PC-3 (cell line): ENCODE data around the gene CTTN. TPM values are rescaled to one million over a fixed set of nuclear protein-coding genes. Genes with fewer than 3 reads are reported as not detected.

Experiments used
- ATAC-seq: fragments of 200-7000 bp; cut with Tn5 transposase; 2 replicates; pipeline ENCODE4 v1.9.1; 2020; ENCODE audit warnings: mild to moderate bottlenecking, moderate library complexity
- BruUV-seq: library from RNA; stranded (reverse); fragments of 400-500 nt; replicated peaks from 2 replicates; lab custom pipeline; 2021; lab: Mats Ljungman, UMichigan
- CTCF ChIA-PET: fragments of 300-600 bp; sonication (Branson Sonifier 250); formaldehyde crosslinking; loops from one replicate; lab custom pipeline; 2022; ENCODE audit warnings: antibody characterized with exemption; lab: Charles Lee
- POLR2A ChIA-PET: fragments of 300-600 bp; sonication (Branson Sonifier 250); formaldehyde crosslinking; loops from one replicate; lab custom pipeline; 2022; ENCODE audit warnings: antibody characterized with exemption; ENCODE audit not compliant: unreplicated experiment; lab: Charles Lee
- DNase-seq: peaks from one replicate; pipeline ENCODE4 v3.0.0-alpha.2; 2015
- H2AFZ ChIP-seq: fragments of 300-600 bp; sonication (generic); 2 replicates; pipeline ENCODE4 v1.6.0; 2016; ENCODE audit warnings: antibody characterized with exemption, low read length
- H3F3A ChIP-seq: fragments of 300-600 bp; sonication (generic); one replicate; pipeline ENCODE4 v1.6.0; 2017; ENCODE audit warnings: antibody characterized with exemption, low read length, control low read depth, mild to moderate bottlenecking; ENCODE audit not compliant: unreplicated experiment
- H3K27ac ChIP-seq: fragments of 300-600 bp; sonication (generic); 2 replicates; pipeline ENCODE4 v1.5.1; 2016; ENCODE audit warnings: mild to moderate bottlenecking, low read length
- H3K27me3 ChIP-seq: fragments of 300-600 bp; sonication (generic); 2 replicates; pipeline ENCODE4 v1.6.1; 2016; ENCODE audit warnings: low read length, mixed read lengths
- H3K36me3 ChIP-seq: fragments of 300-600 bp; sonication (generic); 2 replicates; pipeline ENCODE4 v1.6.1; 2016; ENCODE audit warnings: low read depth, mixed run types, low read length, mixed read lengths
- H3K4me1 ChIP-seq: fragments of 300-600 bp; sonication (generic); 2 replicates; pipeline ENCODE4 v1.5.1; 2016; ENCODE audit warnings: low read length; ENCODE audit not compliant: insufficient read depth
- H3K4me2 ChIP-seq: fragments of 300-600 bp; sonication (generic); 2 replicates; pipeline ENCODE4 v1.6.0; 2016; ENCODE audit warnings: low read length
- H3K4me3 ChIP-seq: fragments of 300-600 bp; sonication (generic); 2 replicates; pipeline ENCODE4 v1.5.1; 2016; ENCODE audit warnings: mild to moderate bottlenecking, low read length, mixed read lengths
- H3K79me2 ChIP-seq: fragments of 300-600 bp; sonication (generic); 2 replicates; pipeline ENCODE4 v1.6.1; 2017; ENCODE audit warnings: low read length, mixed read lengths
- H3K9ac ChIP-seq: fragments of 300-600 bp; sonication (generic); 2 replicates; pipeline ENCODE4 v1.6.0; 2016; ENCODE audit warnings: mild to moderate bottlenecking, low read length
- H3K9me2 ChIP-seq: fragments of 300-600 bp; sonication (generic); replicated peaks from 2 replicates; pipeline ENCODE4 v1.6.1; 2016; ENCODE audit warnings: mixed run types, low read length, mixed read lengths
- H3K9me3 ChIP-seq: fragments of 300-600 bp; sonication (generic); 2 replicates; pipeline ENCODE4 v1.6.1; 2016; ENCODE audit warnings: low read length, mixed read lengths
- H4K20me1 ChIP-seq: fragments of 300-600 bp; sonication (generic); 2 replicates; pipeline ENCODE4 v1.6.1; 2016; ENCODE audit warnings: low read length, mixed read lengths
- EZH2 ChIP-seq: fragments of 300-600 bp; sonication (generic); IDR thresholded peaks from one replicate; pipeline ENCODE4 v1.6.1; 2017; ENCODE audit warnings: antibody characterized with exemption, mild to moderate bottlenecking, low read length; ENCODE audit not compliant: unreplicated experiment
- EZH2phosphoT487 ChIP-seq: fragments of 300-600 bp; sonication (generic); IDR thresholded peaks from 2 replicates; pipeline ENCODE4 v1.6.1; 2018; ENCODE audit warnings: mild to moderate bottlenecking, antibody characterized with exemption, low read length, borderline replicate concordance
- intact Hi-C: fragments of 100-400 bp; cut with micrococcal nuclease; formaldehyde crosslinking; loops from 2 replicates; pipeline ENCODE4 v1.9.0; 2023
- total RNA-seq: library from RNA; depleted of rRNA; stranded (reverse); fragments of >200 nt; gene quantifications from 2 replicates; pipeline ENCODE4 v1.2.3, GENCODE V29; 2014
- TF ChIP-seq, protein P1 (sequence below): fragments of 300-600 bp; sonication (generic); conservative IDR thresholded peaks from 2 replicates; pipeline ENCODE4 v1.5.1; 2017; ENCODE audit warnings: antibody characterized with exemption, low read depth, mild to moderate bottlenecking, low read length

CTTN gene
- total RNA-seq, 1 experiment from 2014 or later, result 244 TPM

GRCh38 chr11:70455354-70455753, 57.0 kb downstream of the CTTN start:
- Histone ChIP-seq H3K4me3 (no peak overlapping the region), H3F3A (no peaks in the 10 kb centered on the region), H4K20me1 (no peaks in the 10 kb centered on the region), H3K9ac (no peak overlapping the region), H3K36me3 (no peaks in the 10 kb centered on the region), H3K4me1 (no peaks in the 10 kb centered on the region), H3K27ac (no peak overlapping the region), H2AFZ (no peak overlapping the region), H3K9me3 (no peaks in the 10 kb centered on the region), H3K27me3 (no peaks in the 10 kb centered on the region), H3K79me2 (no peaks in the 10 kb centered on the region), H3K9me2 (no peaks in the 10 kb centered on the region), H3K4me2 (no peak overlapping the region)
- intact Hi-C loops, result no loop called here
- ATAC-seq, result no peak
- POLR2A ChIA-PET, result no interaction called here
- CTCF ChIA-PET, result no interaction called here
- TF ChIP-seq, protein P1, sequence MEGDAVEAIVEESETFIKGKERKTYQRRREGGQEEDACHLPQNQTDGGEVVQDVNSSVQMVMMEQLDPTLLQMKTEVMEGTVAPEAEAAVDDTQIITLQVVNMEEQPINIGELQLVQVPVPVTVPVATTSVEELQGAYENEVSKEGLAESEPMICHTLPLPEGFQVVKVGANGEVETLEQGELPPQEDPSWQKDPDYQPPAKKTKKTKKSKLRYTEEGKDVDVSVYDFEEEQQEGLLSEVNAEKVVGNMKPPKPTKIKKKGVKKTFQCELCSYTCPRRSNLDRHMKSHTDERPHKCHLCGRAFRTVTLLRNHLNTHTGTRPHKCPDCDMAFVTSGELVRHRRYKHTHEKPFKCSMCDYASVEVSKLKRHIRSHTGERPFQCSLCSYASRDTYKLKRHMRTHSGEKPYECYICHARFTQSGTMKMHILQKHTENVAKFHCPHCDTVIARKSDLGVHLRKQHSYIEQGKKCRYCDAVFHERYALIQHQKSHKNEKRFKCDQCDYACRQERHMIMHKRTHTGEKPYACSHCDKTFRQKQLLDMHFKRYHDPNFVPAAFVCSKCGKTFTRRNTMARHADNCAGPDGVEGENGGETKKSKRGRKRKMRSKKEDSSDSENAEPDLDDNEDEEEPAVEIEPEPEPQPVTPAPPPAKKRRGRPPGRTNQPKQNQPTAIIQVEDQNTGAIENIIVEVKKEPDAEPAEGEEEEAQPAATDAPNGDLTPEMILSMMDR, result no peak
- no peak for TF ChIP-seq EZH2phosphoT487
- no TSS peak for BruUV-seq
- DNase-seq, result no peak

DNA sequence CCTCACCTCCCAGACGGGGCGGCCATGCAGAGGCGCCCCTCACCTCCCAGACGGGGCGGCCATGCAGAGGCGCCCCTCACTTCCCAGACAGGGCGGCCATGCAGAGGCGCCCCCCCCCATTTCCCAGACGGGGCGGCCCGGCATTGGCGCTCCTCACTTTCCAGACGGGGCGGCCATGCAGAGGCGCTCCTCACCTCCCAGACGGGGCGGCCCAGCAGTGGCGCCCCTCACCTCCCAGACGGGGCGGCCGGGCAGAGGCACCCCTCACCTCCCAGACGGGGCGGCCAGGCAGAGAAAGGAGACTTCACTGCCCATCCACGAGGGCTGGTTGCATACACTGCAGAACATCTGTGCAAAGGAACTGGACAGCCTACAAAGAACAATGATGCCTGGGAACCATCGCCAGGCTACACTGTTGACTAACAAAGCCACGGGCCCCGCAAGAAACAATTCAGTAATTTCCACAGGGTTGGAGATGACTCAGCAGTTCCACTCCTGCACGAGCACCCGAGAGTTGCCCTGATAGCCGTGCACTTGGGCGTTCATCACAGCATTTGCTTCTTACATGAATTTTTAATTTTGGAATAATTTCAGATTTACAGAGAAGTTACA, 58.7 kb downstream of the CTTN start:
- ATAC-seq (peak; percentile 22; the same call in 1 of the 2 replicates), DNase-seq (peak; percentile 26)
- Histone ChIP-seq H3K9me2 (no peaks in the 10 kb centered on the region), H3K4me1 (no peaks in the 10 kb centered on the region), H3K9ac (no peak overlapping the region), H2AFZ (no peak overlapping the region), H3K4me2 (no peak overlapping the region), H4K20me1 (no peaks in the 10 kb centered on the region), H3K27me3 (no peaks in the 10 kb centered on the region), H3K4me3 (no peak overlapping the region), H3K36me3 (no peaks in the 10 kb centered on the region), H3F3A (no peaks in the 10 kb centered on the region), H3K27ac (no peak overlapping the region), H3K79me2 (no peaks in the 10 kb centered on the region), H3K9me3 (no peaks in the 10 kb centered on the region)
- POLR2A ChIA-PET, result no interaction called here
- TF ChIP-seq EZH2 (no peak), EZH2phosphoT487 (no peak)
- TF ChIP-seq, protein P1, result no peak
- intact Hi-C loops, result no loop called here
- BruUV-seq, result no TSS peak
- CTCF ChIA-PET, result interaction anchor here (0.7 kb wide), 1 partner anchor 37 kb away, joined by 7 read pairs; no protein-coding TSS in a partner anchor

DNA sequence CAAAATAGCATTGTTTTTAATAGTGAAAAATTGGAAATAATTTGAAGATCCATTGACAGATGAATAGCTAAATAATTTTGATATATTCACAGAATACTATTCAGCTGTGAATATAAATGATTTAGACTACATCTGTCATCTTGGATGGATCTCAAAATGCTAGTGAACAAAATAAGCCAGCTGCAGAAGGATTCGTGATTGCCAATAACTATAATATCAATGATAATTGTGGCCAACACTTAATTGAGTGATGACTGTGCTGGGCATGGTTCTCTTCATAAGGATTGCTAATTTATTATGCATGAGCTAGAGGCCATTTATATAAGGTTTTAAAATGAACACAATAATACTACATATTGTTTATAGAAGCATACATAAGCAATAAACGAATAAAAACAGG, 60.4 kb downstream of the CTTN start:
- DNase-seq, result no peak
- intact Hi-C loops, result no loop called here
- Histone ChIP-seq H3K9ac (no peak overlapping the region), H3K4me2 (no peak overlapping the region), H3K4me1 (no peaks in the 10 kb centered on the region), H3K36me3 (no peaks in the 10 kb centered on the region), H3F3A (no peaks in the 10 kb centered on the region), H2AFZ (no peak overlapping the region), H3K79me2 (no peaks in the 10 kb centered on the region), H3K4me3 (no peak overlapping the region), H3K9me3 (no peaks in the 10 kb centered on the region), H3K27me3 (no peaks in the 10 kb centered on the region), H3K9me2 (no peaks in the 10 kb centered on the region), H4K20me1 (no peaks in the 10 kb centered on the region), H3K27ac (no peak overlapping the region)
- ATAC-seq, result no peak
- TF ChIP-seq EZH2phosphoT487 (no peak), EZH2 (no peak)
- TF ChIP-seq, protein P1, result no peak
- CTCF ChIA-PET, result no interaction called here
- POLR2A ChIA-PET, result no interaction called here
- BruUV-seq, result no TSS peak
